ENCODE data around the gene RAB24.

The RAB24 gene

DNA sequence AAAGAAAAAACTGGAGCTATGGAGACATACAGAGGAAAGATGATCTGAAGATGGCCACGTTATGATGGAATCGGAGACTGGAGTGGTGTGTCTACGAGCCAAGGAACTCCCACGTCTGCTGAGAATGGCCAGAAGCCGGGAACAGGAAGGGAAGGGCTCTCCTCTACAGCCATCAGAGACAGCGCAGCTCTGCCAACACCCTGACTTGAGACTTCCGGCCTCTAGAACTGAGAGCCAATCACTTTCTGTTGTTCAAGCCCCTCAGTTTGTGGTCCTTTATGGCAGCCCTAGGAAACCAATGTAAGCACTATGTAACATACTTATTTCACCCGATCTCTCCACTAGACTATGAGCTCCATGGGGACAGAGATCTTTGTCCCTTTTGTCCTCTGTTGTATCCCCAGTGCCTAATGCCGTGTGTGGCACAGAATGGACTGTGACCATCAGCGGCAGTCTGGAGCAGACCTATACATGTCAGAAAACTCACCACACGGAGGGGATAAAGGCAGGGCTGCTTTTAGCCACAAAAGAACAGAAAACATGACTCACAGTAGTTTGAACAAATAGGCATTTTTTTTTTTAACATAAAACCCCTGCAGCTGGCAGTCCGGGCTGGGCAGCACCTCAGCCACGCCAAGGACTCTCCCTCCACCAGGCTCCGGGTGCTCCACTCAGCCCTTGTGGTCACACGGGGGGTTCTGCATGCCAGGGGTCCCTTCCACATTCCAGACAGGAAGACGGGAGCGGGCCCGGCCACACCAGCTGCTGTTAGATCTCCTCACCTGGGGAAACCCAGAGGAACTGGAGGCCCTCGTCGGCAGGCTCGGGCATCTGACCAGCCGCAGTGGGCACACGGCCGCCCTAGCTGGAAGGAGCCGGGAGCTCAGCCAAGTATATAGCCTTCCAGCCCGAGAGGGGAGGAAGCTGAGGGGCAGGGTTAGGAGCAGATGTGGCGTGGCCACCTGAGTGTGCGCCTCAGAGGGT lies 24.3 kb upstream of the RAB24 start:
- WGBS (ENCODE audit: insufficient coverage) = 75% methylated on average over 20 of the region's 28 CpGs
- Histone ChIP-seq H3K27ac (ENCODE audit: insufficient read depth in 1 of 2, low read depth in 1 of 2, low read length in 2 of 2, poor library complexity in 1 of 2, severe bottlenecking in 2 of 2) (no peak overlapping the region), H3K27me3 (replicated peaks in 2 of 5; ENCODE audit: control insufficient read depth in 4 of 5, insufficient read depth in 5 of 5, low read length in 4 of 5) (no peaks in the 10 kb centered on the region), H3K9me3 (ENCODE audit: control extremely low read depth in 1 of 5, control insufficient read depth in 4 of 5, insufficient read depth in 2 of 5, low read depth in 1 of 5, low read length in 4 of 5) (no peaks in the 10 kb centered on the region), H3K4me1 (ENCODE audit: control extremely low read depth in 1 of 4, control insufficient read depth in 4 of 4, insufficient read depth in 4 of 4, low read length in 3 of 4) (peaks cover 3 to 52% (median 32%) of the 10 kb centered on the region in 4 experiments), H3K4me3 (ENCODE audit: control insufficient read depth in 1 of 7, extremely low read depth in 1 of 7, insufficient read depth in 4 of 7, low read depth in 2 of 7, low read length in 6 of 7) (peak overlapping the region in 1 of 7 experiments; percentile 34), H3K36me3 (ENCODE audit: control insufficient read depth in 4 of 4, insufficient read depth in 4 of 4, low read length in 3 of 4) (peaks cover 0 to 25% (median 4%) of the 10 kb centered on the region in 4 experiments)
- ChIA-PET POLR2A (interaction anchor here (0.7 kb wide), 1 partner anchor 19 kb away, joined by 4 read pairs; no protein-coding TSS in a partner anchor), CTCF (interaction anchor here (0.7 to 2.6 kb wide), 7 partner anchors 9 to 214 kb away, joined by 3 to 22 read pairs (median 4); partner anchors contain the start of gene SLC34A1)
- peak in 2 of 3 donors; percentile 60 to 66 for DNase-seq

DNA sequence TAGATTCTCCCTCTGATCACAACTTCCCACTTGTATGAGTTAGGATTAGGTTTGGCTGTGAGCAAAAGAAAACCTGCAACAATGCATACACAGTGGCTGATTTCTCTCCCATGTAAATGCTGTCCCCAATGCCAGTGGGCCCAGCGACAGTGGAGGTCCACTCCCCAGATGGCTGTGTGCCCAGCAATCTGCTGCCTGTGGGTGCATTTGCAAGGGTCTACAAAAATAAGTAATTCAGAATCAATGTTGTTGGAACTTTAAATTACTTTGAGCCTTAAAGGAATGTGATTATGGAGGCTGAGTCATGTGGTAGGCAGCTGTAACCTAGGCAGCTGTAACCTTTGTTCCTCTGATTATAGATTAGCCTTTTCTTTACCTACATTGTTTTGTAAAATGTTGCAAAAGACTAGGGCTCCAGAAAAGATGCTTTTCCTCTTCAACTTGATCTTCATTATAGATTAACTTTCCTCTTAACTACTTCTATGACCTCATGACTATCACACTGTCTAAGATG lies 22.4 kb upstream of the RAB24 start:
- DNase-seq = no peak
- POLR2A ChIA-PET = no interaction called here
- Histone ChIP-seq H3K9me3 (ENCODE audit: control extremely low read depth in 1 of 5, control insufficient read depth in 4 of 5, insufficient read depth in 2 of 5, low read depth in 1 of 5, low read length in 4 of 5) (no peaks in the 10 kb centered on the region), H3K36me3 (ENCODE audit: control insufficient read depth in 4 of 4, insufficient read depth in 4 of 4, low read length in 3 of 4) (peaks cover 0 to 20% (median 4%) of the 10 kb centered on the region in 4 experiments), H3K27ac (ENCODE audit: insufficient read depth in 1 of 2, low read depth in 1 of 2, low read length in 2 of 2, poor library complexity in 1 of 2, severe bottlenecking in 2 of 2) (no peak overlapping the region), H3K4me1 (ENCODE audit: control extremely low read depth in 1 of 4, control insufficient read depth in 4 of 4, insufficient read depth in 4 of 4, low read length in 3 of 4) (peaks cover 3 to 37% (median 18%) of the 10 kb centered on the region in 4 experiments), H3K4me3 (ENCODE audit: control insufficient read depth in 1 of 7, extremely low read depth in 1 of 7, insufficient read depth in 4 of 7, low read depth in 2 of 7, low read length in 6 of 7) (no peak overlapping the region), H3K27me3 (replicated peaks in 2 of 5; ENCODE audit: control insufficient read depth in 4 of 5, insufficient read depth in 5 of 5, low read length in 4 of 5) (no peaks in the 10 kb centered on the region)
- WGBS (ENCODE audit: insufficient coverage) = 100% methylated on average over 1 of the region's 1 CpG
- CTCF ChIA-PET = interaction anchor here (1.0 to 1.5 kb wide), 5 partner anchors 9 to 65 kb away, joined by 3 to 11 read pairs (median 6); no protein-coding TSS in a partner anchor

DNA sequence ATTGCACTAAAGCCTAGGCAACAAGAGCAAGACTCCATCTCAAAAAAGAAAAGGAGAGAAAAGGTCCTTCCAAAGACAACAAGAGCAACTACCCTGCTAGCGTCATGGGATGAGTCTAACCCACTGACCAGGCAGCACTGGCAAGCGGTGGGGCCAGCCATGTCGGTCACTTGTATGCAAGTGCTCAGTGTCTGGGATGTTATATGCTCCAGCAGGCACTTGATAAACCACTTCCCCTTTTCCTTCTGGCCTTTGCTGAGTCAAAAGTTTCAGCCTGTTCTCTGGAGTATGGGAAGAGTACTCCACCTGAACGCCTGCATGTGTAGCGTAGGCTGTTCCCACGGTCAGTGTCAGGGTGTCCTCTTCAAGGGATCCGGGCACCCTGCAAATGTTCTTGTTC lies 17.4 kb upstream of the RAB24 start:
- CTCF ChIA-PET = interaction anchor here (0.6 to 8.0 kb wide), 10 partner anchors 12 to 135 kb away, joined by 3 to 162 read pairs (median 22); partner anchors contain the start of gene RGS14
- Histone ChIP-seq H3K4me3 (ENCODE audit: control insufficient read depth in 1 of 7, extremely low read depth in 1 of 7, insufficient read depth in 4 of 7, low read depth in 2 of 7, low read length in 6 of 7) (peak overlapping the region in 1 of 7 experiments; percentile 38), H3K9me3 (ENCODE audit: control extremely low read depth in 1 of 5, control insufficient read depth in 4 of 5, insufficient read depth in 2 of 5, low read depth in 1 of 5, low read length in 4 of 5) (peaks cover 0 to 5% (median 2%) of the 10 kb centered on the region in 5 experiments), H3K27ac (ENCODE audit: insufficient read depth in 1 of 2, low read depth in 1 of 2, low read length in 2 of 2, poor library complexity in 1 of 2, severe bottlenecking in 2 of 2) (no peak overlapping the region), H3K36me3 (ENCODE audit: control insufficient read depth in 4 of 4, insufficient read depth in 4 of 4, low read length in 3 of 4) (peaks cover 0 to 4% (median 2%) of the 10 kb centered on the region in 4 experiments), H3K27me3 (replicated peaks in 2 of 5; ENCODE audit: control insufficient read depth in 4 of 5, insufficient read depth in 5 of 5, low read length in 4 of 5) (no peaks in the 10 kb centered on the region), H3K4me1 (ENCODE audit: control extremely low read depth in 1 of 4, control insufficient read depth in 4 of 4, insufficient read depth in 4 of 4, low read length in 3 of 4) (peaks cover 4 to 21% (median 16%) of the 10 kb centered on the region in 4 experiments)
- DNase-seq = peak in 2 of 3 donors; percentile 70 to 80
- WGBS (ENCODE audit: insufficient coverage) = 17% methylated on average over 6 of the region's 7 CpGs
- POLR2A ChIA-PET = no interaction called here

DNA sequence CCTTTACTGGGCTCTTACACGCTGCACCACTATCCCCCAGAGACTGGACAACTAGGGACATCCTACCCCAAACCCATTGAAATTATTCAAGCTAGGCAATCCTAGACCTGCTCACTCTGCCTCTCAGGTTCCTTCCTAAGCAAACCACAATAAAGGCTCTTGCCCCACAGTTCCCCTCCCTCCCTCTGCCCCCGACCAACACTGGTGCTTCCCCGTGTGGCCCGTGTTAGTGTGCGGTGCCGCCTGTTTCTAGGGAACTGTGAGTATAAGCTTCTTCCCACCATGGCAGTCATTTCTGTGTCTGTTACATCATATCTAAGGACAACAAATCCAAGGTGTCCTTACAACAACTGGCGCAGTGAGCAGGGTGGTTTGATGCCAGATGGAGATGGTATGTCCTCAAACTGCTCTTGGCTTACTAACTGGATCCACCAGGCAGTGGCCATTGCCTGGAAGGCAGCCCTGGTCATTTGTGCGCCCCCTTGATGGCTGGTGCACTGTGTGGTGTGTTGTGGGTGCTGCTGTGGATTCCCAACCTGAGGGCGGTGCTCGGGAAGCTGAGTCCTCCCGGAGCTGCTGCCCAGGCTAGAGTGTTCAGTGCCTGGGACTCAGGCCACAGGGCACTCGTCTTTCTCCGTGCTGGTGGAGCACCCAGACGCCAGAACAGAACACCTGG lies 16.5 kb upstream of the RAB24 start:
- peaks cover 4 to 21% (median 16%) of the 10 kb centered on the region in 4 experiments for H3K4me1 ChIP-seq (ENCODE audit: control extremely low read depth in 1 of 4, control insufficient read depth in 4 of 4, insufficient read depth in 4 of 4, low read length in 3 of 4)
- H3K9me3 ChIP-seq (ENCODE audit: control extremely low read depth in 1 of 5, control insufficient read depth in 4 of 5, insufficient read depth in 2 of 5, low read depth in 1 of 5, low read length in 4 of 5) = peaks cover 0 to 5% (median 2%) of the 10 kb centered on the region in 5 experiments
- H3K27me3 ChIP-seq (replicated peaks in 2 of 5; ENCODE audit: control insufficient read depth in 4 of 5, insufficient read depth in 5 of 5, low read length in 4 of 5) = no peaks in the 10 kb centered on the region
- no peak overlapping the region for H3K4me3 ChIP-seq (ENCODE audit: control insufficient read depth in 1 of 7, extremely low read depth in 1 of 7, insufficient read depth in 4 of 7, low read depth in 2 of 7, low read length in 6 of 7)
- POLR2A ChIA-PET = interaction anchor here (1.0 kb wide), 1 partner anchor 9 kb away, joined by 4 read pairs; no protein-coding TSS in a partner anchor
- CTCF ChIA-PET = interaction anchor here (0.6 to 8.0 kb wide), 15 partner anchors 8 to 158 kb away, joined by 3 to 162 read pairs (median 21); partner anchors contain the start of genes RGS14 and SLC34A1
- DNase-seq = peak in 2 of 3 donors; percentile 83 to 87
- WGBS (ENCODE audit: insufficient coverage) = 96% methylated on average over 4 of the region's 14 CpGs
- H3K36me3 ChIP-seq (ENCODE audit: control insufficient read depth in 4 of 4, insufficient read depth in 4 of 4, low read length in 3 of 4) = peaks cover 0 to 4% (median 2%) of the 10 kb centered on the region in 4 experiments
- no peak overlapping the region for H3K27ac ChIP-seq (ENCODE audit: insufficient read depth in 1 of 2, low read depth in 1 of 2, low read length in 2 of 2, poor library complexity in 1 of 2, severe bottlenecking in 2 of 2)

DNA sequence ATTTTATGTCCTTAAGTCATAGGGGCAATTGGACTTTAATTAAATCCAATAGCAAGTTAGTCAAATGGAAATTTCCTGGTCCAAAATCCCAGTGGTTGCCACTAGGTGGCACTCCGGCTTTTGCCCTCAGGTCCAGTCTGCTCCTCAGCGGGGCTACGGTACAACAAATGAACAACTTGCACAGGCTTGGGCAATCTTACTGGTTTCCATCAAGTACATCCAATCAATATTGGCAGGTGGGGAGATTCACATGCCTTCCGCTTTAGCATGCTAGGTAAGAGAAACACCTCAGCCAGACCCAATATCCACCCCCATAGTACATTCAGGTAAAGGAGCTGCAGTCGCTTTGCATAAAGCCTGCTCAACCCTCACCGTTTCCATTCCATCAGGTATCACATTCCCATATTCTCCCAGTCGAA lies 14.4 kb upstream of the RAB24 start:
- Histone ChIP-seq H3K27ac (ENCODE audit: insufficient read depth in 1 of 2, low read depth in 1 of 2, low read length in 2 of 2, poor library complexity in 1 of 2, severe bottlenecking in 2 of 2) (no peak overlapping the region), H3K4me3 (ENCODE audit: control insufficient read depth in 1 of 7, extremely low read depth in 1 of 7, insufficient read depth in 4 of 7, low read depth in 2 of 7, low read length in 6 of 7) (no peak overlapping the region), H3K27me3 (replicated peaks in 2 of 5; ENCODE audit: control insufficient read depth in 4 of 5, insufficient read depth in 5 of 5, low read length in 4 of 5) (no peaks in the 10 kb centered on the region), H3K9me3 (ENCODE audit: control extremely low read depth in 1 of 5, control insufficient read depth in 4 of 5, insufficient read depth in 2 of 5, low read depth in 1 of 5, low read length in 4 of 5) (peaks cover 0 to 5% (median 2%) of the 10 kb centered on the region in 5 experiments), H3K4me1 (ENCODE audit: control extremely low read depth in 1 of 4, control insufficient read depth in 4 of 4, insufficient read depth in 4 of 4, low read length in 3 of 4) (peaks cover 4 to 25% (median 19%) of the 10 kb centered on the region in 4 experiments), H3K36me3 (ENCODE audit: control insufficient read depth in 4 of 4, insufficient read depth in 4 of 4, low read length in 3 of 4) (peaks cover 0 to 4% (median 1%) of the 10 kb centered on the region in 4 experiments)
- CTCF ChIA-PET = interaction anchor here (0.6 to 8.0 kb wide), 20 partner anchors 10 to 234 kb away, joined by 3 to 162 read pairs (median 9); partner anchors contain the start of genes RGS14 and SLC34A1
- DNase-seq = peak; percentile 81 to 89 (median 83)
- WGBS (ENCODE audit: insufficient coverage) = 40% methylated on average over 6 of the region's 7 CpGs
- POLR2A ChIA-PET = no interaction called here

DNA sequence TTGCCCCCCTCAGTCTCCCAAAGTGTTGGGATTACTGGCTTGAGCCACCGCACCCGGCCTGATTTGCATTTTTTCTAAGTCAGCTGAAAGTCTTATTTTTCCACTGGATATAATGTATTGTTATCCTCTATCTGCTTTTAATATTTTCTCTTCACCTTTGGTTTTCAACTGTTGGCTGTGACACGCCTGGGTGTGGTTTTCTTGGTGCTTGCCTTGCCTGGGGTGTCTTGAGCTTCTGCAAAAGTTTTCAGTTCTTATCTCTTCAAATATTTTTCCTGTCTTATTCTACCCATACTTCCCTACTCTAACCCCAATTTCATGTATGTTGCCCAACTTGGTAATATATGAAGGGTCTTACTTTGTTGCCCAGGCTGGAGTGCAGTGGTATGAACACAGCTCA lies 12.5 kb upstream of the RAB24 start:
- POLR2A ChIA-PET = no interaction called here
- peaks cover 0 to 4% (median 1%) of the 10 kb centered on the region in 4 experiments for H3K36me3 ChIP-seq (ENCODE audit: control insufficient read depth in 4 of 4, insufficient read depth in 4 of 4, low read length in 3 of 4)
- peaks cover 6 to 38% (median 34%) of the 10 kb centered on the region in 4 experiments for H3K4me1 ChIP-seq (ENCODE audit: control extremely low read depth in 1 of 4, control insufficient read depth in 4 of 4, insufficient read depth in 4 of 4, low read length in 3 of 4)
- CTCF ChIA-PET = interaction anchor here (1.0 to 8.0 kb wide), 15 partner anchors 9 to 202 kb away, joined by 3 to 162 read pairs (median 5); partner anchors contain the start of genes PRELID1, RAB24 and RGS14
- peaks cover 0 to 5% (median 2%) of the 10 kb centered on the region in 5 experiments for H3K9me3 ChIP-seq (ENCODE audit: control extremely low read depth in 1 of 5, control insufficient read depth in 4 of 5, insufficient read depth in 2 of 5, low read depth in 1 of 5, low read length in 4 of 5)
- WGBS (ENCODE audit: insufficient coverage) = no CpG with 5 or more reads among the region's 3 CpGs
- H3K27me3 ChIP-seq (replicated peaks in 2 of 5; ENCODE audit: control insufficient read depth in 4 of 5, insufficient read depth in 5 of 5, low read length in 4 of 5) = no peaks in the 10 kb centered on the region
- no peak for DNase-seq
- H3K27ac ChIP-seq (ENCODE audit: insufficient read depth in 1 of 2, low read depth in 1 of 2, low read length in 2 of 2, poor library complexity in 1 of 2, severe bottlenecking in 2 of 2) = no peak overlapping the region
- no peak overlapping the region for H3K4me3 ChIP-seq (ENCODE audit: control insufficient read depth in 1 of 7, extremely low read depth in 1 of 7, insufficient read depth in 4 of 7, low read depth in 2 of 7, low read length in 6 of 7)

All from common myeloid progenitor, CD34-positive (primary cell).